ENCODE measurements around the gene FCAMR. TPM values are rescaled to one million over a fixed set of nuclear protein-coding genes. Genes with fewer than 3 reads are reported as not detected.

Gene FCAMR
- not detected for polyA plus RNA-seq (2013, experiment 1 of 2)
- polyA plus RNA-seq (2013, experiment 2 of 2) = not detected

- H3K4me2 ChIP-seq (ENCODE audit: low read length, poor library complexity, severe bottlenecking) = no peak within 1 kb of the TSS
- H2BK15ac ChIP-seq (ENCODE audit: low read depth, poor library complexity, severe bottlenecking) = no peak within 1 kb of the TSS
- no peak within 1 kb of the TSS for H4K8ac ChIP-seq (ENCODE audit: low read length)
- H3K14ac ChIP-seq (ENCODE audit: low read length in 2 of 2) = no peak within 1 kb of the TSS
- no peak within 1 kb of the TSS for H2BK5ac ChIP-seq (ENCODE audit: low read depth, low read length, poor library complexity, severe bottlenecking)
- H3K4me1 ChIP-seq (ENCODE audit: control insufficient read depth, insufficient read depth, low read depth, low read length) = peaks cover 7% of the 10 kb centered on the region
- no peak within 1 kb of the TSS for H2AFZ ChIP-seq (ENCODE audit: low read depth, low read length)
- no peak within 1 kb of the TSS for H3K23ac ChIP-seq (ENCODE audit: low read length in 2 of 2)
- H3K18ac ChIP-seq (ENCODE audit: low read depth in 1 of 2, low read length in 2 of 2) = no peak within 1 kb of the TSS
- peaks cover 0 to 60% of the 10 kb centered on the region in 2 experiments for H3K27me3 ChIP-seq (ENCODE audit: control insufficient read depth in 1 of 2, insufficient read depth in 1 of 2, low read length in 2 of 2)
- no peak within 1 kb of the TSS for H2BK12ac ChIP-seq (ENCODE audit: low read length in 2 of 2)
- no peak within 1 kb of the TSS for H3K4me3 ChIP-seq (ENCODE audit: insufficient read depth in 1 of 2, low read depth in 1 of 2, low read length in 2 of 2)
- 95% methylated on average over 1 of the region's 2 CpGs for WGBS
- H3K4ac ChIP-seq (ENCODE audit: low read depth in 1 of 2, low read length in 2 of 2) = no peak within 1 kb of the TSS
- no peaks in the 10 kb centered on the region for H3K36me3 ChIP-seq (ENCODE audit: control insufficient read depth in 1 of 2, insufficient read depth in 2 of 2, low read depth in 1 of 2, low read length in 2 of 2)
- H3K79me1 ChIP-seq (replicated peaks; ENCODE audit: low read length, poor library complexity, severe bottlenecking) = no peaks in the 10 kb centered on the region
- H2AK5ac ChIP-seq (ENCODE audit: low read length, severe bottlenecking) = no peak within 1 kb of the TSS
- H4K91ac ChIP-seq (ENCODE audit: low read length) = no peak within 1 kb of the TSS
- no peaks in the 10 kb centered on the region for H3K9me3 ChIP-seq (ENCODE audit: control insufficient read depth, low read length)
- H3K9ac ChIP-seq (ENCODE audit: low read length) = no peak within 1 kb of the TSS
- no peak within 1 kb of the TSS for H3K27ac ChIP-seq (ENCODE audit: low read length, poor library complexity, severe bottlenecking)
- DNase-seq = no peak
- no peak within 1 kb of the TSS for H2BK120ac ChIP-seq (ENCODE audit: low read depth, low read length)
Measured at GRCh38 chr1:206970446-206970845, at the start of gene FCAMR. Gene FCAMR (minus strand): TSS chr1:206970460. CDS start chr1:206970125, 335 bp downstream.

- no peaks in the 10 kb centered on the region for H3K36me3 ChIP-seq (ENCODE audit: control insufficient read depth in 1 of 2, insufficient read depth in 2 of 2, low read depth in 1 of 2, low read length in 2 of 2)
Measured at GRCh38 chr1:207019661-207020060, 49.4 kb upstream of the FCAMR start.

GRCh38 chr1:207019161-207019560, 48.9 kb upstream of the FCAMR start:
- no peaks in the 10 kb centered on the region for H3K36me3 ChIP-seq (ENCODE audit: control insufficient read depth in 1 of 2, insufficient read depth in 2 of 2, low read depth in 1 of 2, low read length in 2 of 2)
- no peak overlapping the region for H3K9ac ChIP-seq (ENCODE audit: low read length)
- H3K4me1 ChIP-seq (ENCODE audit: control insufficient read depth, insufficient read depth, low read depth, low read length) = peaks cover 6% of the 10 kb centered on the region
- H3K4me2 ChIP-seq (ENCODE audit: low read length, poor library complexity, severe bottlenecking) = no peak overlapping the region
- H3K79me1 ChIP-seq (replicated peaks; ENCODE audit: low read length, poor library complexity, severe bottlenecking) = no peaks in the 10 kb centered on the region
- no peaks in the 10 kb centered on the region for H3K9me3 ChIP-seq (ENCODE audit: control insufficient read depth, low read length)
- H3K4me3 ChIP-seq (ENCODE audit: insufficient read depth in 1 of 2, low read depth in 1 of 2, low read length in 2 of 2) = no peak overlapping the region
- no peak overlapping the region for H4K8ac ChIP-seq (ENCODE audit: low read length)
- no peak overlapping the region for H2AK5ac ChIP-seq (ENCODE audit: low read length, severe bottlenecking)
- DNase-seq = no peak
- H2BK5ac ChIP-seq (ENCODE audit: low read depth, low read length, poor library complexity, severe bottlenecking) = no peak overlapping the region
- no peak overlapping the region for H2BK120ac ChIP-seq (ENCODE audit: low read depth, low read length)
- H2BK12ac ChIP-seq (ENCODE audit: low read length in 2 of 2) = no peak overlapping the region
- H2AFZ ChIP-seq (ENCODE audit: low read depth, low read length) = no peak overlapping the region
- H3K4ac ChIP-seq (ENCODE audit: low read depth in 1 of 2, low read length in 2 of 2) = no peak overlapping the region
- no peak overlapping the region for H3K23ac ChIP-seq (ENCODE audit: low read length in 2 of 2)
- H2BK15ac ChIP-seq (ENCODE audit: low read depth, poor library complexity, severe bottlenecking) = no peak overlapping the region
- H3K27ac ChIP-seq (ENCODE audit: low read length, poor library complexity, severe bottlenecking) = no peak overlapping the region
- no peak overlapping the region for H3K14ac ChIP-seq (ENCODE audit: low read length in 2 of 2)
- no peak overlapping the region for H4K91ac ChIP-seq (ENCODE audit: low read length)
- peaks cover 0 to 4% of the 10 kb centered on the region in 2 experiments for H3K27me3 ChIP-seq (ENCODE audit: control insufficient read depth in 1 of 2, insufficient read depth in 1 of 2, low read length in 2 of 2)
- WGBS = 76% methylated on average over 2 of the region's 2 CpGs
- H3K18ac ChIP-seq (ENCODE audit: low read depth in 1 of 2, low read length in 2 of 2) = no peak overlapping the region

More at GRCh38 chr1:207019661-207020060, 49.4 kb upstream of the FCAMR start:
- peaks cover 0 to 2% of the 10 kb centered on the region in 2 experiments for H3K27me3 ChIP-seq (ENCODE audit: control insufficient read depth in 1 of 2, insufficient read depth in 1 of 2, low read length in 2 of 2)
- H2AFZ ChIP-seq (ENCODE audit: low read depth, low read length) = no peak overlapping the region
- no peak for DNase-seq
- no peak overlapping the region for H3K18ac ChIP-seq (ENCODE audit: low read depth in 1 of 2, low read length in 2 of 2)
- no peak overlapping the region for H4K8ac ChIP-seq (ENCODE audit: low read length)
- H3K4me3 ChIP-seq (ENCODE audit: insufficient read depth in 1 of 2, low read depth in 1 of 2, low read length in 2 of 2) = no peak overlapping the region
- no peak overlapping the region for H3K4ac ChIP-seq (ENCODE audit: low read depth in 1 of 2, low read length in 2 of 2)
- H2BK5ac ChIP-seq (ENCODE audit: low read depth, low read length, poor library complexity, severe bottlenecking) = no peak overlapping the region
- 81% methylated on average over 1 of the region's 2 CpGs for WGBS
- H3K9ac ChIP-seq (ENCODE audit: low read length) = no peak overlapping the region
- peaks cover 11% of the 10 kb centered on the region for H3K4me1 ChIP-seq (ENCODE audit: control insufficient read depth, insufficient read depth, low read depth, low read length)
- no peaks in the 10 kb centered on the region for H3K9me3 ChIP-seq (ENCODE audit: control insufficient read depth, low read length)
- no peak overlapping the region for H3K4me2 ChIP-seq (ENCODE audit: low read length, poor library complexity, severe bottlenecking)
- no peak overlapping the region for H2AK5ac ChIP-seq (ENCODE audit: low read length, severe bottlenecking)
- no peak overlapping the region for H4K91ac ChIP-seq (ENCODE audit: low read length)
- no peak overlapping the region for H2BK15ac ChIP-seq (ENCODE audit: low read depth, poor library complexity, severe bottlenecking)
- H3K14ac ChIP-seq (ENCODE audit: low read length in 2 of 2) = no peak overlapping the region
- H3K27ac ChIP-seq (ENCODE audit: low read length, poor library complexity, severe bottlenecking) = no peak overlapping the region
- no peaks in the 10 kb centered on the region for H3K79me1 ChIP-seq (replicated peaks; ENCODE audit: low read length, poor library complexity, severe bottlenecking)
- H2BK12ac ChIP-seq (ENCODE audit: low read length in 2 of 2) = no peak overlapping the region
- H2BK120ac ChIP-seq (ENCODE audit: low read depth, low read length) = no peak overlapping the region
- no peak overlapping the region for H3K23ac ChIP-seq (ENCODE audit: low read length in 2 of 2)

GRCh38 chr1:207018707-207019106, 48.4 kb upstream of the FCAMR start:
- Histone ChIP-seq H3K14ac (ENCODE audit: low read length in 2 of 2) (no peak overlapping the region), H4K91ac (ENCODE audit: low read length) (no peak overlapping the region), H3K4me3 (ENCODE audit: insufficient read depth in 1 of 2, low read depth in 1 of 2, low read length in 2 of 2) (no peak overlapping the region), H3K79me1 (replicated peaks; ENCODE audit: low read length, poor library complexity, severe bottlenecking) (no peaks in the 10 kb centered on the region), H3K18ac (ENCODE audit: low read depth in 1 of 2, low read length in 2 of 2) (no peak overlapping the region), H3K27ac (ENCODE audit: low read length, poor library complexity, severe bottlenecking) (no peak overlapping the region), H2BK120ac (ENCODE audit: low read depth, low read length) (no peak overlapping the region), H3K4me1 (ENCODE audit: control insufficient read depth, insufficient read depth, low read depth, low read length) (peaks cover 3% of the 10 kb centered on the region), H3K4ac (ENCODE audit: low read depth in 1 of 2, low read length in 2 of 2) (no peak overlapping the region), H3K9me3 (ENCODE audit: control insufficient read depth, low read length) (no peaks in the 10 kb centered on the region), H2BK5ac (ENCODE audit: low read depth, low read length, poor library complexity, severe bottlenecking) (no peak overlapping the region), H3K27me3 (ENCODE audit: control insufficient read depth in 1 of 2, insufficient read depth in 1 of 2, low read length in 2 of 2) (peaks cover 0 to 4% of the 10 kb centered on the region in 2 experiments), H3K4me2 (ENCODE audit: low read length, poor library complexity, severe bottlenecking) (no peak overlapping the region), H2BK12ac (ENCODE audit: low read length in 2 of 2) (no peak overlapping the region), H3K9ac (ENCODE audit: low read length) (no peak overlapping the region), H4K8ac (ENCODE audit: low read length) (no peak overlapping the region), H3K23ac (ENCODE audit: low read length in 2 of 2) (no peak overlapping the region), H3K36me3 (ENCODE audit: control insufficient read depth in 1 of 2, insufficient read depth in 2 of 2, low read depth in 1 of 2, low read length in 2 of 2) (no peaks in the 10 kb centered on the region), H2AK5ac (ENCODE audit: low read length, severe bottlenecking) (no peak overlapping the region), H2AFZ (ENCODE audit: low read depth, low read length) (no peak overlapping the region), H2BK15ac (ENCODE audit: low read depth, poor library complexity, severe bottlenecking) (no peak overlapping the region)
- WGBS = 79% methylated on average over 4 of the region's 4 CpGs
- no peak for DNase-seq

Measured in mesenchymal stem cell (in vitro differentiated cells and primary cell).